Thyroid gland (tissue), 4 donors: ENCODE data around the gene CROCC2.

Source experiments
- CTCF ChIP-seq, 6 experiments: fragments of 200-600 bp in 3 of 6; fragments of 450-650 bp in 3 of 6; sonication (generic) in 3 of 6; IDR thresholded peaks; one replicate each; pipeline ENCODE4 v1.5.1; 2016 to 2019; ENCODE audit warnings: antibody characterized with exemption in 6 of 6, mild to moderate bottlenecking in 2 of 6, inconsistent platforms in 1 of 6, moderate library complexity in 1 of 6
- POLR2A ChIP-seq, 2 donors: fragments of 450-650 bp; IDR thresholded peaks; one replicate each; pipeline ENCODE4 v1.6.1; 2017; ENCODE audit warnings: antibody characterized with exemption in 2 of 2, mild to moderate bottlenecking in 2 of 2, moderate library complexity in 1 of 2

DNA sequence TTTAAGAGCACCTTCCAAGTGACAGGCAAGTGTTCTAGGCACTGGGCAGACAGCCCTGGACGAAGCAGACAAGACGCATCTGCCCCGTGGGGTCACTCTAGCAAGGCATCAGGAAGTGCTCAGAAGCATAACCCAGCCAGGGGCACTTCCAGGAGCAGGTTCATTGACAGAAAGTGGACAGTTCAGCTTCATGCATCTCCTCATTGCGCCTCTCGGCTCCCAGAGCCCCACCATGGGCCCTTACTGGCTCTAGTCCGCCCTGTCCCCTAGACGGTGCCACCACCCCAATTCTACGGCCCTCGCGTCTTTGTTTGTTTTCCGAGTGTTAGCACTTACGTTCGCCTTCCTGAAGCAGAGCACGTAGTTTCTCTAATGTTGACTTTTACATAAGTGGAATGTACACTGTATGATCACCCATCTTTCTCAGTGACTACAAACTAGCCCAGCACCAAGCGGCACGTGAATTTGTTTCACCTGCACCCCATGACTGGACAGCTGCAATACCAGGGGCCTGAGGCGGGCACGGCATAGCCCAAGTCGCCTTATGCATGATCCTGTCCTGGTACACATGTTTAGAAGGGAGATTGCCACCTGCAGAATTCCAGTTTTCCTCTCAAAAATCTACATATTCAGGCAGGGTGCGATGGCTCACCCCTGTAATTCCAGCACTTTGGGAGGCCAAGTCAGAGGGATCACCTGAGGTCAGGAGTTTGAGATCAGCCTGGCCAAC is 125.5 kb downstream of the CROCC2 start:
- TF ChIP-seq POLR2A (IDR thresholded peaks at IDR 0.05) (no peak), CTCF (IDR thresholded peaks at IDR 0.05) (no peak)
